ENCODE results near the gene MAP2.

DNA sequence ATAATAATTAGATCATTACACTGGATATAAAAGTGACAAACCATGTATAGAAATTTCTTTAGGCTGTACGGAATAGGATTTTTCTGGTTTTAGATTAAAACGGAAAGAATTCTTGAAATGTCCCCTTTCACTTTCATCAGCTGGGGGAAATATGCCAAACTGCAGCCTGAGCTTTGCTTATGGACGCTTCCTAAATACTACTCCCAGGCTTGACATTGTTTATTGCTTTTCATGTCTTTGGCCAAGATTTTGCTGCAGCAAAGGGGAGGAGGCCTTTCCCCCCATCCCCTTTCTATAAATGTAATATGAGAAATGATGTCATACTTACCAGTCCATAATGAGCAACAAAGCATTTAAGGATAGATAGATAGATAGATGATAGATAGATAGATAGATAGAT is 158.4 kb downstream of the MAP2 start:
- TF ChIP-seq, protein P1, sequence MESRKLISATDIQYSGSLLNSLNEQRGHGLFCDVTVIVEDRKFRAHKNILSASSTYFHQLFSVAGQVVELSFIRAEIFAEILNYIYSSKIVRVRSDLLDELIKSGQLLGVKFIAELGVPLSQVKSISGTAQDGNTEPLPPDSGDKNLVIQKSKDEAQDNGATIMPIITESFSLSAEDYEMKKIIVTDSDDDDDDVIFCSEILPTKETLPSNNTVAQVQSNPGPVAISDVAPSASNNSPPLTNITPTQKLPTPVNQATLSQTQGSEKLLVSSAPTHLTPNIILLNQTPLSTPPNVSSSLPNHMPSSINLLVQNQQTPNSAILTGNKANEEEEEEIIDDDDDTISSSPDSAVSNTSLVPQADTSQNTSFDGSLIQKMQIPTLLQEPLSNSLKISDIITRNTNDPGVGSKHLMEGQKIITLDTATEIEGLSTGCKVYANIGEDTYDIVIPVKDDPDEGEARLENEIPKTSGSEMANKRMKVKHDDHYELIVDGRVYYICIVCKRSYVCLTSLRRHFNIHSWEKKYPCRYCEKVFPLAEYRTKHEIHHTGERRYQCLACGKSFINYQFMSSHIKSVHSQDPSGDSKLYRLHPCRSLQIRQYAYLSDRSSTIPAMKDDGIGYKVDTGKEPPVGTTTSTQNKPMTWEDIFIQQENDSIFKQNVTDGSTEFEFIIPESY (IDR thresholded peaks at IDR 0.05) = no peak
- TF ChIP-seq, protein P2, sequence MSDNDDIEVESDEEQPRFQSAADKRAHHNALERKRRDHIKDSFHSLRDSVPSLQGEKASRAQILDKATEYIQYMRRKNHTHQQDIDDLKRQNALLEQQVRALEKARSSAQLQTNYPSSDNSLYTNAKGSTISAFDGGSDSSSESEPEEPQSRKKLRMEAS (IDR thresholded peaks at IDR 0.05) = no peak
- TF ChIP-seq, protein P3, sequence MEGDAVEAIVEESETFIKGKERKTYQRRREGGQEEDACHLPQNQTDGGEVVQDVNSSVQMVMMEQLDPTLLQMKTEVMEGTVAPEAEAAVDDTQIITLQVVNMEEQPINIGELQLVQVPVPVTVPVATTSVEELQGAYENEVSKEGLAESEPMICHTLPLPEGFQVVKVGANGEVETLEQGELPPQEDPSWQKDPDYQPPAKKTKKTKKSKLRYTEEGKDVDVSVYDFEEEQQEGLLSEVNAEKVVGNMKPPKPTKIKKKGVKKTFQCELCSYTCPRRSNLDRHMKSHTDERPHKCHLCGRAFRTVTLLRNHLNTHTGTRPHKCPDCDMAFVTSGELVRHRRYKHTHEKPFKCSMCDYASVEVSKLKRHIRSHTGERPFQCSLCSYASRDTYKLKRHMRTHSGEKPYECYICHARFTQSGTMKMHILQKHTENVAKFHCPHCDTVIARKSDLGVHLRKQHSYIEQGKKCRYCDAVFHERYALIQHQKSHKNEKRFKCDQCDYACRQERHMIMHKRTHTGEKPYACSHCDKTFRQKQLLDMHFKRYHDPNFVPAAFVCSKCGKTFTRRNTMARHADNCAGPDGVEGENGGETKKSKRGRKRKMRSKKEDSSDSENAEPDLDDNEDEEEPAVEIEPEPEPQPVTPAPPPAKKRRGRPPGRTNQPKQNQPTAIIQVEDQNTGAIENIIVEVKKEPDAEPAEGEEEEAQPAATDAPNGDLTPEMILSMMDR (IDR thresholded peaks at IDR 0.05; ENCODE audit: low read depth, low read length, missing input control) = no peak
- no peak for TF ChIP-seq HNF4G (IDR thresholded peaks at IDR 0.05)
- TF ChIP-seq TAF1 (conservative IDR thresholded peaks at IDR 0.05) = no peak
- TF ChIP-seq, protein P4, sequence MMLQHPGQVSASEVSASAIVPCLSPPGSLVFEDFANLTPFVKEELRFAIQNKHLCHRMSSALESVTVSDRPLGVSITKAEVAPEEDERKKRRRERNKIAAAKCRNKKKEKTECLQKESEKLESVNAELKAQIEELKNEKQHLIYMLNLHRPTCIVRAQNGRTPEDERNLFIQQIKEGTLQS (IDR thresholded peaks at IDR 0.05) = no peak
- no peak for TF ChIP-seq RAD21 (IDR thresholded peaks at IDR 0.05)
- TF ChIP-seq FOXA1 (IDR thresholded peaks at IDR 0.05) = no peak
- TF ChIP-seq YY1 (IDR thresholded peaks at IDR 0.05) = no peak
- no peak for TF ChIP-seq EGR1 (IDR thresholded peaks at IDR 0.05; ENCODE audit: low read depth in 2 of 2)

Measured in liver (tissue), 3 donors.